Memory B cell (primary cell): ENCODE results near the gene ALDOA.
"Not testable (repeated sequence)": the region's sequence is repeated elsewhere in the genome, so short reads cannot be mapped to it uniquely, and the experiment has no call there.

ENCODE experiments used
- ATAC-seq: fragments of 150-1000 bp; cut with Tn5 transposase; 2 replicates; pipeline ENCODE4 v1.10.0; 2021; ENCODE audit warnings: low read depth, mild to moderate bottlenecking, moderate library complexity
- DNase-seq, 2 donors: peaks; one replicate each; pipeline ENCODE4 v3.0.0; 2022; ENCODE audit warnings: low spot score in 2 of 2
- H3K27ac Mint-ChIP-seq: one replicate; pipeline ENCODE4 v1.8.0; 2022; ENCODE audit warnings: mild to moderate bottlenecking, moderate library complexity, mixed read lengths
- H3K27me3 Mint-ChIP-seq: one replicate; pipeline ENCODE4 v1.8.0; 2022; ENCODE audit warnings: mixed read lengths
- H3K36me3 Mint-ChIP-seq: one replicate; pipeline ENCODE4 v1.8.0; 2022; ENCODE audit warnings: mild to moderate bottlenecking, mixed read lengths
- H3K4me1 Mint-ChIP-seq: one replicate; pipeline ENCODE4 v1.8.0; 2022; ENCODE audit warnings: mixed read lengths
- H3K4me3 Mint-ChIP-seq: one replicate; pipeline ENCODE4 v1.8.0; 2022; ENCODE audit warnings: mild to moderate bottlenecking, moderate library complexity, mixed read lengths
- H3K9me3 Mint-ChIP-seq: one replicate; pipeline ENCODE4 v1.8.0; 2022; ENCODE audit warnings: mixed read lengths

Gene ALDOA

DNA sequence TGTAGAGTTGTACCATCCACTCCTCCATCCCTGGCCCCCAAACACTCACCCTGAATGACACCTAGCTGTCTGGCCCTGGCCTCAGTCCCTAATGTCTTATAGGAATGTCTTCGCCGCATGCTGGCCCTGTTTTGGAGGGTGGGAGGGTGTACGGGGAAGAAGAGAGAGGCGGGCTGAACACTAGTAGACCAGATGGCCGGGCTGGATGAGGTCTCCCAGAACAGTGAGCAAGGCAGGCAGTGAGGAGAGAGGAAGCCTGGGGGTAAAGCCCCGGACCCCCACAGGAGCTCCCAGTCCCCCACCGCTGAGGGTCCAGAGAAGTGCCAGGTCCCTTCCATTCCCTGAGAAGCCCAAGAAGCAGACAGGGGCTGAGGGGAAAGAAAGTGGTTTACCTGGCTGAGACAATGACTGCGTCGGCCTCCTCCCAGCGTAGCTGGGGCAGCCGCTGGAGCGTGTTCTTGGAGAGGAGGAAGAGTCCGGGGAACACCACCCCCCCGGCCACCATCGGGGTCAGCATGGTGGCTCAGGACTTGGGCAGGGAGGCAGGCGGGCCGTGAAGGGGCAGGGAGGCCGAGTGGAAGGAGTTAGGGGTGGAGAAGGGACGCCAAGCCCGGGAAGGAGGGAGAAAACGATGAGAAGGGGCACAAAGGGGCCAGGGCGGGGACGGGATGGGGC, 35.4 kb upstream of the ALDOA start:
- Mint-ChIP-seq H3K27me3 (peaks cover 47% of the 10 kb centered on the region), H3K9me3 (no peaks in the 10 kb centered on the region), H3K27ac (no peak overlapping the region), H3K36me3 (no peaks in the 10 kb centered on the region), H3K4me3 (no peak overlapping the region), H3K4me1 (peaks cover 16% of the 10 kb centered on the region)
- DNase-seq (no peak), ATAC-seq (no peak)

DNA sequence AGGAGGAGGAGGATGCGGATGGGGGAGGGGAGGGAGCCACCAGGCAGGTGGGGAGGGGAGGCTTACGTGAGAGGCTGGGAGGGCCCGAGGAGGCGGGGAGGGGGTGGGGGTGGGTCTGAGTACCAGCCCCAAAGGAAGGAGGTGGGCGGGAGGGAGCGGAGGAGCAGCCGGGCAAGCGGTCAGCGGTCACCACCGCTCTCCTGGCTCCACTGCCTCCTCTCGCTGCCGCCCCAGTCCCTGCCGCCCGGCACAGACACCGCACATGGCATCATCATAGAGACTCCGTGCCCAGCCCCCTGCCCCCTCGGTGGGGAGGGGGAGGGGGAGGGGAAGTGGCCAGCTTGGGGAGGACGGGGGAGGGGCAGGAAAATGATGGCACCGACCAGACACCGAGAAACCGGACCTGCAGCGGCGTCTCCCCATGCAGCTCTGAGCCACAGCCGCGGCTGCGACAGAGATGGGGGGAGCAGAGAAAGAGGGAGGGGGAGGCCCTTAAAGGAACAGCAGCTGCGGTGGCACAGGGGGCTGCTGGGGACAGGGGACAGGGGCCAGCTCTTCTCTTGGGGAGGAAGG, 34.6 kb upstream of the ALDOA start, which contains the start of gene TLCD3B:
TSS of gene TLCD3B (minus strand) at position 431 of the 573 bp plus-strand sequence. CDS start 744 bp downstream, outside the sequence.
- H3K27ac Mint-ChIP-seq: no peak within 1 kb of the TSS
- H3K36me3 Mint-ChIP-seq: no peaks in the 10 kb centered on the region
- no peak within 1 kb of the TSS for H3K4me3 Mint-ChIP-seq
- ATAC-seq (no peak), DNase-seq (no peak)
- peaks cover 52% of the 10 kb centered on the region for H3K27me3 Mint-ChIP-seq
- no peaks in the 10 kb centered on the region for H3K9me3 Mint-ChIP-seq
- peaks cover 11% of the 10 kb centered on the region for H3K4me1 Mint-ChIP-seq

DNA sequence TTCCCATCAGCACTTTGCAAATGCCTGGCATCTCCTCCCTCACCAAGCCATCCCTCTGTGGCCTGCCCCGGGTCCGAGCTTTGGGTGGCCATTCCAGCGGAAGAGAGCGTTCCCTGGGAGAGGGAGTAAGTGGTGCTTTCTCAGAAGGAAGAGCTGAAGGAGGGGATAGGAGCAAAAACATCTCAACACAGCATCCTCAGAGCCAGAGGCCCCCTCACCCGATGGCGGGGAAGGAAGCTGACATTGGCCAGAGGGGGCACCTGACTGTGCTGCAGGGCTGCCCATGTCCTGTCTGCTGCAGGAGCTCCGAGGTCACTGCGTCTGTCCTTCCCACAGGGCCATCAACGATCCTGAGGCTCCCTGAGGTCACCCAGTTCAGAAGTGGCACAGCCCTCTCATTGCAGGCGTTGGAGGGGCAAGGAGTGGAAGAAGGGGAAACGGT, 34.1 kb upstream of the ALDOA start:
- no peaks in the 10 kb centered on the region for H3K36me3 Mint-ChIP-seq
- H3K4me1 Mint-ChIP-seq: peaks cover 11% of the 10 kb centered on the region
- peaks cover 52% of the 10 kb centered on the region for H3K27me3 Mint-ChIP-seq
- ATAC-seq (no peak), DNase-seq (no peak)
- no peak overlapping the region for H3K27ac Mint-ChIP-seq
- H3K9me3 Mint-ChIP-seq: no peaks in the 10 kb centered on the region
- H3K4me3 Mint-ChIP-seq: no peak overlapping the region

DNA sequence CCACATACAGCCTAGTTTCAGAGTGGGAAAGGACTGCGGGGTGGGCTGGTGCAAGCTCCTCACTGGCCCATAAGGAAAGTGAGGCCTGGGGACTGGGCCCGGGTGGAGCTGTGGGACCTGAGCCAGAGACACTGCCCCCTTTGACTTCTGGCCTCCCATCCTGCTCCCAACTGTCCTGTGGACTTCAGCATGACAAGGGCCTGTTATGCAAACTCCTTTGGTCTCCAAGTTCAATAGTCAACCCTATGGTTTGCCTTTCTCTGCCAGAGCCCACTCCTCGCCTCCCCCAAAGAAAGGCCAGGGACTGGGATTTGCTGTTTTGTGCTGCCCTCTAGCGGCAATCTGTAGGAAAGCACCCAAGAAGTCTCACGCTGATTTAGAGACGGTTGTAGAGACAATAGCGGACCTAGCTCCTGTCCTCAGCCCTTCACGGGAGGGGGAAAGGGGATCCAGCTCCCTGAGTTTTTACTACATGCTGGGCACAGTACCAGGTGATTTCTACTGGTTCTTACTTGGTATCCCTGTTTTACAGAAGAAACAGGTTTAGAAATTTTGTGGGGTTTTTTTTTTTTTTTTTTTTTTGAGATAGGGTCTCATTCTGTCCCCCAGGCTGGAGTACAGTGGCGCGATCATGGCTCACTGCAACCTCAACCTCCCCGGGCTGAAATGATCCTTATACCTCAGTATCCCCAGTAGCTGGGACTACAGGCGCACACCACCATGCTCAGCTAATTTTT, 33.3 kb upstream of the ALDOA start:
- peaks cover 44% of the 10 kb centered on the region for H3K27me3 Mint-ChIP-seq
- H3K36me3 Mint-ChIP-seq: no peaks in the 10 kb centered on the region
- DNase-seq (peak; percentile 61), ATAC-seq (peak; percentile 69)
- peaks cover 11% of the 10 kb centered on the region for H3K4me1 Mint-ChIP-seq
- H3K9me3 Mint-ChIP-seq: no peaks in the 10 kb centered on the region
- no peak overlapping the region for H3K4me3 Mint-ChIP-seq
- H3K27ac Mint-ChIP-seq: no peak overlapping the region

DNA sequence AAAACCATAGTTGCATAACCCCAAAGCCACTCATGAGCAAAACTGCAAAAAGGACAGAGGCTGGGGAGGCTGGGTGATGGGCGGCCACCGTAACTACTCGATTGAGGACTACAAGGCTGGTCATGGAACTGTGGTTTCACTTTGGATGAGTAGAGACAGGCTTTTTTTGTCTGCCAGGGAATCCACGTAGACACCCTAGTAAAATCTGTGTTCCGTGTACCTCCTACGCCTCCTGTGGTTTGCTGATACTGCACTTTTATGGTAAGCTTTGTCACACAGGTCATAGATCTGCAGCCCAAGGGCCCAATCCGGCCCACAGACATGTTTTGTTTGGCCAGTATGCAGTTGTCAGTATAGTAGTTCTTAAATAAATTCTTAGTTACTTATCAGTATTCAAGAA, 32.3 kb upstream of the ALDOA start:
- Mint-ChIP-seq H3K4me3 (no peak overlapping the region), H3K4me1 (peaks cover 11% of the 10 kb centered on the region), H3K9me3 (no peaks in the 10 kb centered on the region), H3K36me3 (no peaks in the 10 kb centered on the region), H3K27ac (no peak overlapping the region), H3K27me3 (peaks cover 36% of the 10 kb centered on the region)
- DNase-seq: no peak
- ATAC-seq: peak; percentile 23

DNA sequence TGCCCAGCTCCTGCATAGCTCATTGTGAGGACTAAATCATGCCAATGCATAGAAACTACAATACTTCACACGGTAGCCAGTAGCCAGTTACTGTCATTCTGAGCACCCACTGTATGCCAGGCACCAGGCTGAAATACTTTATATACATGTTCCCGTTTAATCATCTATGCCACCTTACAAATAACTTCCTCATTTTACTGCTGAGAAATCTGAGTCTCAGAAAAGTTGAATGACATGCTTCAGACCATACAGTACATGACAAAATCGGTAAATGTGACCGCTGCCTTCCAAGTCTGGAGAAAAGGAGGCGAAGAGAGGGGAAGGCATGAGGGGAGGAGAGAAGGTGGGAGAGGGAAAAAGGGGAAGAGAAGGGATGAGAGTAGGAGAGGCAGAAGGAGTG, 25.3 kb upstream of the ALDOA start:
- Mint-ChIP-seq H3K9me3 (no peaks in the 10 kb centered on the region), H3K36me3 (no peaks in the 10 kb centered on the region), H3K27me3 (peaks cover 12% of the 10 kb centered on the region), H3K4me1 (peaks cover 6% of the 10 kb centered on the region), H3K4me3 (no peak overlapping the region), H3K27ac (peak overlapping the region; percentile 0)
- ATAC-seq (peak; percentile 90), DNase-seq (no peak)

DNA sequence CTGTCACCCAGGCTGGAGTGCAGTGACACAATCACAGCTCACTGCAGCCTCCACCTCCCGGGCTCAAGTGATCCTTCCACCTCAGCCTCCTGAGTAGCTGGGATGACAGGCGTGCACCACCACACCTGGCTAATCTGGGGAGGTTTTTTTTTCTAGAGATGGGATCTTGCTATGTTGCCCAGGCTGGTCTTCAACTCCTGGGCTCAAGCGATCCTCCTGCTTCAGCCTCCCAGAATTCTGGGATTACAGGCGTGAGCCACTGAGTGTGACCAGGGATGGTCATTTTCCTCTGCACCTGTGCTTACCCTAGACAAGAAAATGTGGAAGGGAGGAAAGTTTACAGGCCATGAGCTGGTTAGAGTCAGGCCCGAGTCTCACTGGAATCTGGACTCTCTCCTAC, 24.9 kb upstream of the ALDOA start:
- Mint-ChIP-seq H3K27ac (peak overlapping the region; percentile 0), H3K27me3 (peaks cover 11% of the 10 kb centered on the region)
- not testable (repeated sequence) for H3K4me3 Mint-ChIP-seq, H3K36me3 Mint-ChIP-seq, H3K4me1 Mint-ChIP-seq, H3K9me3 Mint-ChIP-seq, ATAC-seq, DNase-seq

DNA sequence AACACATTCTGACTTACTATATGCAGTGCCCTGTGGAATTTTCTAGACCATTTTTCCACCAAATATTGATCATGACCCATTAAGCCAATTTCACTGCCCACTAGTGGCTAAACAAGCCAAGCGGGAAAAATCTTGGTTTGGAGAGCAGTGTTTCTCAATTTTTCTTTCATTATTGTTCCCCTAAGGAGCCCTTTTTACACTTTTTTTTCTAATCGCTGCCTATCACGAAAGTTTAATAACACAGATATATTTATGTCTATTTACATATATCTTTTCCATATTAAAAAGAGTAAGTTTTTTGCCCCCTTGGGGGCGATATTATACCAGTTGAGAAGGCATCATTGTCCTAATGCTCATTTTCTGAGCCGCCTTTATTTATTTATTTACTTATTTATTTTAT, 23.7 kb upstream of the ALDOA start:
- ATAC-seq: no peak

DNA sequence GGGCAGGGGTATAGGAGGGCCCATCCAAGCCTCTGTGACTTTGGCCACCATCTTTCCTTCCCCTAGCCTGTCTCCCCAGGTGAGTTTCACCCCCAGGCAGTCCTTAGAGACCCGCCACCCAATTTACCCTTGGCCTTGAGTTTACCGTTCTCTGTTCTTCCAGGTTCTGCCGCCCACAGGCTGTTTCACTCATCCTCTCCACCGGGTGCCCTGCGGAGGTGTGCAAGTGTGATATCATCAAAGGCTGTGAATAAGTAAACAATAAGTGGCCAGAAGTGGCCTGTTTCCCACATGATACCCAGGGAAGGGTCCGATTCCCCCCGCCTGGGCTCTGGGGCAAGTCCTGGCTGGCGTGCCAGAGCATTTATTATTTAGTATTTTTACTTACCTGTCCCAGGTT, 19.4 kb upstream of the ALDOA start:
- Mint-ChIP-seq H3K27me3 (peaks cover 8% of the 10 kb centered on the region), H3K36me3 (no peaks in the 10 kb centered on the region)
- ATAC-seq: no peak

More for the DNA sequence above, 23.7 kb upstream of the ALDOA start:
- Mint-ChIP-seq H3K27me3 (peaks cover 13% of the 10 kb centered on the region), H3K4me3 (no peak overlapping the region), H3K27ac (no peak overlapping the region), H3K9me3 (no peaks in the 10 kb centered on the region), H3K36me3 (no peaks in the 10 kb centered on the region), H3K4me1 (peaks cover 9% of the 10 kb centered on the region)
- no peak for DNase-seq

DNA sequence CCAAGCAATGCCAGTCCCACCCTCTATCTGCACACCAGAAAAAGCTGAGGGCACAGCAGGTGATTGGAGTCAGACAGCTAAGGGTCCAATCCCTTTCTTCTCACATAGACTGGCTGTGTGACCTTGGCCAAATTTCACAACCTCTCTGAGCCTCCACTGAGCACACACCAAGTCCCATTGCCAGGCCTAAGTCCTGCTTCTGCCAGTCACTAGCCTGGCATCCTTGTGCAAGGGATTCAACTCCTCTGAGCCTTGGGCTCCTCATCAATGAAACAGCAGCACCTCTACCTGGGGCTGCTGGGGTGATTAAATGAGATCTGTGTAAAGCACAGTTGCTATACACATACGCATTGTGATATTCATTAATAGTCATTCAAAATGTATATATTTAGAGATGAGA, 19.0 kb upstream of the ALDOA start:
- H3K36me3 Mint-ChIP-seq: no peaks in the 10 kb centered on the region
- ATAC-seq: no peak
- H3K4me1 Mint-ChIP-seq: peaks cover 6% of the 10 kb centered on the region

More for the DNA sequence above, 19.4 kb upstream of the ALDOA start:
- Mint-ChIP-seq H3K27ac (no peak overlapping the region), H3K4me3 (no peak overlapping the region), H3K9me3 (no peaks in the 10 kb centered on the region), H3K4me1 (peaks cover 6% of the 10 kb centered on the region)
- no peak for DNase-seq

DNA sequence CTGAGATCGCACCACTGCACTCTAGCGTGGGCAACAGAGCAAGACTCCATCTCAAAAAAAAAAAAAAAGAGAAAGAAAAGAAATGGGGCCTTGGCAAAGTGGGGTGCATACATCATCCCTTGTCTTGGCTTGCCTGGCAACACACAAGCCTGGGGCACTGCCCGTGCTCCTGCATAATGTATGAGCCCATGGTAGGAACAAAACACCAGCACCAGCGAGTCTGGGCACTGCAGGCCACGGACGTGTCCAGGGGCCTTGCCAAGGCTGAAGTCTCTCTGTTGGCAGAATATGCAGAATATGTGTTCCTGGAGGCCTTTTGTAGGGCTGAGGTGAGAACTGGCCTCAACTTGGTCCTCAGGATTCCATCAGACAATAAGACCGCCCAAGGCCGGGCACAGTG, 15.7 kb upstream of the ALDOA start:
- ATAC-seq (no peak), DNase-seq (no peak)
- H3K36me3 Mint-ChIP-seq: no peaks in the 10 kb centered on the region
- no peak overlapping the region for H3K4me3 Mint-ChIP-seq
- H3K27me3 Mint-ChIP-seq: peaks cover 9% of the 10 kb centered on the region
- peaks cover 10% of the 10 kb centered on the region for H3K4me1 Mint-ChIP-seq
- H3K27ac Mint-ChIP-seq: no peak overlapping the region
- H3K9me3 Mint-ChIP-seq: no peaks in the 10 kb centered on the region

More for the DNA sequence above, 19.0 kb upstream of the ALDOA start:
- Mint-ChIP-seq H3K27ac (no peak overlapping the region), H3K27me3 (peaks cover 8% of the 10 kb centered on the region), H3K4me3 (no peak overlapping the region), H3K9me3 (no peaks in the 10 kb centered on the region)
- no peak for DNase-seq

DNA sequence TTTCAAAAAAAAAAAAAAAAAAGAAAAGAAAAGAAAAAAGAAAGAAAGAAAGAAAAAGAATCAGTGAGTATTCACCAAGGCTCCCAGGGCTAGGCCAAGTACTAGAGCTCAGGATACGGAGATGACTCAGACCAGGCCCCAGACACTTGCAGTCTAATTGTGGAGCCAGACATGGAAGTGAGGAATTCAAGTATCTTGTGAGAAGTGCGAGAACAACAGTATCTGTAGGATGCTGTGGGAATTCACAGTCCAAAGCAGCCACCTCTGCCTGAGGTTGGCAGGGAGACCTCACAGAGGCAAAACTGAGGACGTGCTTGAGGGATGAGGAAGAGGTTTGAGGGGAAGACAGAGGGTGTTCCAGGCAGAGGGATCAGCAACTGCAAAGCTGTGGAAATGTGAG, 14.0 kb upstream of the ALDOA start:
- Mint-ChIP-seq H3K9me3 (no peaks in the 10 kb centered on the region), H3K4me1 (peaks cover 4% of the 10 kb centered on the region), H3K27ac (no peak overlapping the region), H3K4me3 (peak overlapping the region; percentile 65), H3K27me3 (peaks cover 4% of the 10 kb centered on the region), H3K36me3 (no peaks in the 10 kb centered on the region)
- ATAC-seq (no peak), DNase-seq (no peak)

DNA sequence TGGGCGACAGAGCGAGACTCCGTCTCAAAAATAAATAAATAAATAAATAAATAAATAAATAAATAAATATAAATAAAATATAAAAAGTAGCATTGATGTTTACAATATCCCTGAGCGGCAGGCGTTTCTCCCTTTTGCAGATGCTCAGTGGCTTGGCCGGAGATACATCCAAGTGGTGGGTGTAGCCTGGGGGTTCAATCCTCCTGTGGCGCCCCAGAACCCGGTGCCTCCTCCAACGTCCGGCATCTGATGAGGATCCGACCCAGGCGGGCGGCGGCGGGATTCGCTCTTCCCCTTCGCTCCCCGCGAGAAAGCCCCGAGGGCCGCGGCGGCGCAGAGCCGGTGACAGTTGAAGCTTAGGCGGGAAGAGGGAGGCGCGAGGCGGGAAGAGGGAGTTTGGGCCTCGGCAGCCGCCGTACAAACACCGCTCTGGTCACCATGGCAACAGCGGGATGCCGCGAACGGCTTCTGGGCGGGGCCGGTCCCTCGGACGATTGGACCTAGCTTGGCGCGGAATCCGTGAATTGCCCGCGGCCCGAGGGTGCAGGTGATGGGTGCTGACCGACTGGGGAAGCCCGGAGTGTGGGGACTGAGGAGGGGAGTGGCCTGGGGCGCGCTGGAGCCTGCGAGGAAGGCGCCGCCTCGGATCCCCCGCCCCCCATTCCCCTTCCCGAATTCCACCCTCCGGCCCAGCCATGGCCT, 12.7 kb upstream of the ALDOA start:
- ATAC-seq (peak; percentile 88), DNase-seq (peak; percentile 81 to 83)
- Mint-ChIP-seq H3K27ac (peak overlapping the region; percentile 83), H3K9me3 (no peaks in the 10 kb centered on the region), H3K4me3 (peak overlapping the region; percentile 87), H3K4me1 (peaks cover 4% of the 10 kb centered on the region), H3K36me3 (no peaks in the 10 kb centered on the region), H3K27me3 (peaks cover 2% of the 10 kb centered on the region)
